HL-60 (cell line): Measurements from ENCODE around the gene CEP89.
"Not testable (repeated sequence)": the region's sequence is repeated elsewhere in the genome, so short reads cannot be mapped to it uniquely, and the experiment has no call there.

Experiments
- DNase-seq, 2 experiments: peaks; one replicate each; pipeline ENCODE4 v3.0.0-alpha.2; 2010 to 2020; ENCODE audit warnings: low read depth in 1 of 2, low spot score in 1 of 2
- H3K27ac ChIP-seq: fragments of 250-450 bp; sonication (Bioruptor Pico); replicated peaks from 2 replicates; pipeline ENCODE4 v1.5.1; 2020; ENCODE audit warnings: mild to moderate bottlenecking, moderate library complexity
- H3K27me3 ChIP-seq: fragments of 250-450 bp; sonication (Bioruptor Pico); 2 replicates; pipeline ENCODE4 v1.5.1; 2021; ENCODE audit warnings: mild to moderate bottlenecking, moderate library complexity; ENCODE audit not compliant: insufficient read depth, poor library complexity, severe bottlenecking
- H3K4me3 ChIP-seq: replicated peaks from 2 replicates; pipeline ENCODE4 v1.5.1; 2011; ENCODE audit warnings: mild to moderate bottlenecking, control low read depth, low read length; ENCODE audit not compliant: insufficient read depth
- GABPA ChIP-seq: IDR thresholded peaks from 2 replicates; pipeline ENCODE4 v1.6.1; 2012; ENCODE audit warnings: low read depth
- POLR2AphosphoS5 ChIP-seq: IDR thresholded peaks from 2 replicates; pipeline ENCODE4 v1.6.1; 2012; ENCODE audit warnings: low read depth
- SPI1 ChIP-seq: IDR thresholded peaks from 2 replicates; pipeline ENCODE4 v1.6.1; 2012; ENCODE audit warnings: low read depth, mild to moderate bottlenecking, borderline replicate concordance
- TF ChIP-seq, protein P1 (sequence below): IDR thresholded peaks from 2 replicates; pipeline ENCODE4 v1.6.1; 2012; ENCODE audit warnings: low read depth; ENCODE audit not compliant: insufficient replicate concordance
- TF ChIP-seq, protein P2 (sequence below): IDR thresholded peaks from one replicate; pipeline ENCODE4 v1.5.1; 2011; ENCODE audit warnings: low read length, control low read depth, inconsistent platforms; ENCODE audit not compliant: insufficient read depth

The CEP89 gene

GRCh38 chr19:32997716-32998355 lies 26.1 kb upstream of the CEP89 start:
- Histone ChIP-seq H3K27me3 (no peaks in the 10 kb centered on the region), H3K4me3 (no peak overlapping the region), H3K27ac (no peak overlapping the region)
- no peak for DNase-seq
- TF ChIP-seq SPI1 (no peak), POLR2AphosphoS5 (no peak), GABPA (no peak)
- TF ChIP-seq, protein P1, sequence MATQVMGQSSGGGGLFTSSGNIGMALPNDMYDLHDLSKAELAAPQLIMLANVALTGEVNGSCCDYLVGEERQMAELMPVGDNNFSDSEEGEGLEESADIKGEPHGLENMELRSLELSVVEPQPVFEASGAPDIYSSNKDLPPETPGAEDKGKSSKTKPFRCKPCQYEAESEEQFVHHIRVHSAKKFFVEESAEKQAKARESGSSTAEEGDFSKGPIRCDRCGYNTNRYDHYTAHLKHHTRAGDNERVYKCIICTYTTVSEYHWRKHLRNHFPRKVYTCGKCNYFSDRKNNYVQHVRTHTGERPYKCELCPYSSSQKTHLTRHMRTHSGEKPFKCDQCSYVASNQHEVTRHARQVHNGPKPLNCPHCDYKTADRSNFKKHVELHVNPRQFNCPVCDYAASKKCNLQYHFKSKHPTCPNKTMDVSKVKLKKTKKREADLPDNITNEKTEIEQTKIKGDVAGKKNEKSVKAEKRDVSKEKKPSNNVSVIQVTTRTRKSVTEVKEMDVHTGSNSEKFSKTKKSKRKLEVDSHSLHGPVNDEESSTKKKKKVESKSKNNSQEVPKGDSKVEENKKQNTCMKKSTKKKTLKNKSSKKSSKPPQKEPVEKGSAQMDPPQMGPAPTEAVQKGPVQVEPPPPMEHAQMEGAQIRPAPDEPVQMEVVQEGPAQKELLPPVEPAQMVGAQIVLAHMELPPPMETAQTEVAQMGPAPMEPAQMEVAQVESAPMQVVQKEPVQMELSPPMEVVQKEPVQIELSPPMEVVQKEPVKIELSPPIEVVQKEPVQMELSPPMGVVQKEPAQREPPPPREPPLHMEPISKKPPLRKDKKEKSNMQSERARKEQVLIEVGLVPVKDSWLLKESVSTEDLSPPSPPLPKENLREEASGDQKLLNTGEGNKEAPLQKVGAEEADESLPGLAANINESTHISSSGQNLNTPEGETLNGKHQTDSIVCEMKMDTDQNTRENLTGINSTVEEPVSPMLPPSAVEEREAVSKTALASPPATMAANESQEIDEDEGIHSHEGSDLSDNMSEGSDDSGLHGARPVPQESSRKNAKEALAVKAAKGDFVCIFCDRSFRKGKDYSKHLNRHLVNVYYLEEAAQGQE, result no peak
- TF ChIP-seq, protein P2, sequence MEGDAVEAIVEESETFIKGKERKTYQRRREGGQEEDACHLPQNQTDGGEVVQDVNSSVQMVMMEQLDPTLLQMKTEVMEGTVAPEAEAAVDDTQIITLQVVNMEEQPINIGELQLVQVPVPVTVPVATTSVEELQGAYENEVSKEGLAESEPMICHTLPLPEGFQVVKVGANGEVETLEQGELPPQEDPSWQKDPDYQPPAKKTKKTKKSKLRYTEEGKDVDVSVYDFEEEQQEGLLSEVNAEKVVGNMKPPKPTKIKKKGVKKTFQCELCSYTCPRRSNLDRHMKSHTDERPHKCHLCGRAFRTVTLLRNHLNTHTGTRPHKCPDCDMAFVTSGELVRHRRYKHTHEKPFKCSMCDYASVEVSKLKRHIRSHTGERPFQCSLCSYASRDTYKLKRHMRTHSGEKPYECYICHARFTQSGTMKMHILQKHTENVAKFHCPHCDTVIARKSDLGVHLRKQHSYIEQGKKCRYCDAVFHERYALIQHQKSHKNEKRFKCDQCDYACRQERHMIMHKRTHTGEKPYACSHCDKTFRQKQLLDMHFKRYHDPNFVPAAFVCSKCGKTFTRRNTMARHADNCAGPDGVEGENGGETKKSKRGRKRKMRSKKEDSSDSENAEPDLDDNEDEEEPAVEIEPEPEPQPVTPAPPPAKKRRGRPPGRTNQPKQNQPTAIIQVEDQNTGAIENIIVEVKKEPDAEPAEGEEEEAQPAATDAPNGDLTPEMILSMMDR, result no peak

GRCh38 chr19:32997061-32997464 lies 25.3 kb upstream of the CEP89 start:
- not testable (repeated sequence) for H3K4me3 ChIP-seq, DNase-seq, H3K27ac ChIP-seq, H3K27me3 ChIP-seq

DNA sequence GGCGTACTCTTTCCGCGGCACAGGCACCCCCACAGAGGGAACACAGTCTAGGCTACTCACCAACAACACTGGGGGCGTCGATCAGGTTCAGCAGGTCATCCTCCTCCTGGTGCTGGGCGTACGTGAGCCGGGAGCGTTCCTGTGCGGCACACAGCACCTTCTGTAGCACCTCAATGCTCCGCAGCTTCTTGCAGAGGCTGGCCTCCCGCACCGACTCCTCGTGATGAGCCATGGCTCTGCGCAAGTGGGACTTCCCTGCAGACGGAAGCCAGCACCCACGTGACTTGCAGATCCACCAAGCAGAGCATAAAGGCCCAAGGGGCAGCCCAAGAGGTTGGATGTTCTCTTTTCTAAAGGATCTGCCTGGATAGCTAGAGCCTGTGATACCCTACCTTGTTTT lies 24.2 kb upstream of the CEP89 start:
- not testable (repeated sequence) for H3K27ac ChIP-seq, H3K27me3 ChIP-seq, DNase-seq, H3K4me3 ChIP-seq

DNA sequence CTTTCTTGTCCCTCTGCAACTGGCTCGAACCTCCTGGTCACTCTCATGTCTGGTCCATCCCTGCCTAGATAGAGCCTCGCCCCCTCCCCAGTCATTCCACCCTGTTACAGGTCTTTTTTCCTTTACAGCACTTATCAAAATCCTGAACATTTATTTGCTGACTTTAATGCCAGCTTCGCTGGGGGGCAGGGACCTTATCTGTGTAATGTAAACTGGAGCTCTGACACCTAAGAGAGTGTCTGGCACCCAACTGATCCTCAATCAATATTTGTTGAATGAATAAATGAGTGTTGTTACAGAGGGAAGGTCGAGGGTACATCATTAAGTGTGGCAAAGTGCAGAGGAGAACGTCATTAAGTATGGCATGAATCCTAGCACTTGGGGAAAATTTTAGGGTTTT lies 17.0 kb upstream of the CEP89 start:
- no peak overlapping the region for H3K27ac ChIP-seq
- TF ChIP-seq SPI1 (no peak), POLR2AphosphoS5 (no peak), GABPA (no peak)
- TF ChIP-seq, protein P2, result no peak
- TF ChIP-seq, protein P1, result no peak
- no peak overlapping the region for H3K4me3 ChIP-seq
- no peak for DNase-seq
- no peaks in the 10 kb centered on the region for H3K27me3 ChIP-seq

DNA sequence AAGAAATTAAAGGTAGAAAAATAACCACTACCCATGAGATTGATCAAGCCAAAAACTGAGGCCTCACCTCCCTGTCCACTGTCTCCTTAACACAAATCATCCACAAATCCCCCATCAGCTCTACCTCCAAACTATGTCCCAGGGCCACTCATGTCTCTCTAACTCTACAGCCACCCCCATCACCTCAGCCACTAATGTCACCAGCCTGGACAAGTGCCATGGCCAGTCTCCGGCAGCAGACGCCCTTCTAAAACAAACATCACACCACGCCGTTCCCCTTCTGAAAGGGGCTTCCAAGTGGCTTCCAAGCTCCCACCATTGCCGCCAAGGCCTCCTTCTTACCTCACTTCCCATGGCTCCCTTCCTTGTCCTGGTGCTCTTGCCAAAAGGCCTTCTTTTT lies 16.5 kb upstream of the CEP89 start:
- H3K4me3 ChIP-seq, H3K27me3 ChIP-seq, DNase-seq, H3K27ac ChIP-seq: not testable (repeated sequence)

DNA sequence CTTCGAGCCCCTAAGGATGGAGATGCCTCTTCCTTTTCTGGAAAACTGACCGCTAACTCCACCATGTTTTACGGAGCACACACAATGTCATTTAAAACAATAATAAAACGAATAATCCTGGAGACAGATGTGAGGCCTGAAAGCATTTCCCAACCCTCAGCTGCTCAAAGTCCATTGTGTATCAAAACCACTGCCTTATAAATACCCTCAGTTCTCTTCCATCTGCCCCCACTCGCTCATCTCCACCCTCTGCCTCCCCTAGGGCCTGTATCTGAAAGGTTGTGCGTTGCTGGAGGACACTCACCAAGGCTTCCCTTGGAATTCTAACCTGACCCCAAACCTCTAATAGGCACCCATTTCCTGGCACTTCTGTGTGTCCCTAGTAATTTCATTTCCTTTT lies 10.7 kb upstream of the CEP89 start:
- not testable (repeated sequence) for H3K4me3 ChIP-seq, H3K27ac ChIP-seq, H3K27me3 ChIP-seq, DNase-seq

- H3K27me3 ChIP-seq, H3K27ac ChIP-seq, H3K4me3 ChIP-seq, DNase-seq: not testable (repeated sequence)
Observed at GRCh38 chr19:32979807-32980206, 8.0 kb upstream of the CEP89 start.

- not testable (repeated sequence) for H3K27me3 ChIP-seq, H3K4me3 ChIP-seq, H3K27ac ChIP-seq, DNase-seq
Observed at GRCh38 chr19:32977813-32978212, 6.1 kb upstream of the CEP89 start.
